ENCODE results near the gene SYNGAP1. TPM values are rescaled to one million over a fixed set of nuclear protein-coding genes. Genes with fewer than 3 reads are reported as not detected.
A peak's percentile ranks its signal among the peaks of the same experiment; 100 is the strongest.

SYNGAP1 gene
- total RNA-seq, 1 donor from 2014 or later = 32.6 TPM

DNA sequence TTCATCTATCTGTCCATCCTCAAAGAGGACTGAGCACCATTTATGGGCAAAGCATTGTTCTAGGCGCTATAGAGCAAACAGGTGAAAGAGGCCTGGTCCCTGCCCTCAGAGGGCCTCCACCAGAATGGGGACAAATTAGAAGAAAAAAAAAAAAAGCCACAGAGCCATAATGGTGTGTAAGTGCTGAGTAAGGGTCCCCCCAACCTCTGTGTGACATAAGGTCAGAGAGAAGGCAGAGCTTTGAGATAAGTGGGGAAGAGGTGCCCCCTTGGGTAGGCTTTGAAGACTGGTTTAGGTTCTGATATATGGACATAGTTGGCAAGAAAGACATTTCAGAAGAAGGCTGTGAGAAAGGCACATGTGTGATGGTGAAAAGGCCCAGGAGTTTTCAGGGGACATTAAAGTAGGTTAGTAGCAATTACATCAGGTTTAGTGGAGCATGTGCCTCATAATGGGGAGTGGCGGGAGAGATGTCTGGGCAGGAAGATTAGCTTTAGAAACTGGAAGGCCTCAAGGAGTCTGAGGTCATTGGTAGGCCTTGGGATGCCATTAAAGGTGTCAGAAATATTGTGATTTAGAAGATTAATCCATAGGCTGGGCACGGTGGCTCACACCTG lies 19.2 kb downstream of the SYNGAP1 start:
- no peak for DNase-seq (ENCODE audit: low spot score)

DNA sequence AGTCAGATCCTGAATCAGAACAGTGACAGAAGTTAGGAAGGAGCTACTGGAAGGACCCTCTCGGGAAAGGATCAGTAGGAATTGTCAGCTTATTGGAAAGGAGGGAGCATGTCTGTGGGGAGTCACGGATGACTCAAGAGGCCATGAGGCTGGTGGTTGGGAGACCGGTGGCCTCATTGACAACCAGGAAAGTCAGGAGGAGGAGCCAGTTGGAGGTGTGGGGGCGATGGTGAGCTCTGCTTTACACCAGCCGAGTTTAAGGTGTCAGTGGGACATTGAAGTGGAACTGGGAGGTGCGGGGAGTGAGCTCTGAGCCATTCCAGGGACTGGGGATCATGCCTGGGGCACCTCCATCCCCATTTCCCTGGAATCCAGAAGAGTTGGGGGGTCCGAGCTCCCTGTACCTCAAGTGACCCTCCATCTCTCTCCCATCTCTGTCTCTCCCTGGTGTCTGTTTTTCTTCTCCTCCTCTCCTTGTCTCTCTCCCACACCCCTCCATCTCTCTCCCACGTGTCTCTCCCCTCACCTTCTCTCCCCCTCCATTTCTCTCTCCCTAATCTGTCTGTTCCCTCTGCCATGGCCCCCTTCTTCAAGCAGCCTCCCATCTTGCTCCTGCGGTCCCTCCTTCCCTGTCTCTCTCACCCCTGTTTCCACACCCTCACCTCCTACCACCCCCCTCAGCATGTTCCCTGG lies 20.2 kb downstream of the SYNGAP1 start:
- DNase-seq (ENCODE audit: low spot score) = no peak

GRCh38 chr6:33440649-33441309 lies 20.9 kb downstream of the SYNGAP1 start:
- DNase-seq (ENCODE audit: low spot score) = no peak

- no peak for DNase-seq (ENCODE audit: low spot score)
Measured at GRCh38 chr6:33441457-33441856, 21.6 kb downstream of the SYNGAP1 start.

GRCh38 chr6:33442283-33442682 lies 22.4 kb downstream of the SYNGAP1 start:
- no peak for DNase-seq (ENCODE audit: low spot score)

DNA sequence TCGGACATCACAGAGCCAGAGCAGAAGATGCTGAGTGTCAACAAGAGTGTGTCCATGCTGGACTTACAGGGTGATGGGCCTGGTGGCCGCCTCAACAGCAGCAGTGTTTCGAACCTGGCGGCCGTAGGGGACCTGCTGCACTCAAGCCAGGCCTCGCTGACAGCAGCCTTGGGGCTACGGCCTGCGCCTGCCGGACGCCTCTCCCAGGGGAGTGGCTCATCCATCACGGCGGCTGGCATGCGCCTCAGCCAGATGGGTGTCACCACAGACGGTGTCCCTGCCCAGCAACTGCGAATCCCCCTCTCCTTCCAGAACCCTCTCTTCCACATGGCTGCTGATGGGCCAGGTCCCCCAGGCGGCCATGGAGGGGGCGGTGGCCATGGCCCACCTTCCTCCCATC lies 23.2 kb downstream of the SYNGAP1 start:
- no peak for DNase-seq (ENCODE audit: low spot score)

- DNase-seq (ENCODE audit: low spot score) = no peak
Measured at GRCh38 chr6:33443619-33444504, 24.0 kb downstream of the SYNGAP1 start.

DNA sequence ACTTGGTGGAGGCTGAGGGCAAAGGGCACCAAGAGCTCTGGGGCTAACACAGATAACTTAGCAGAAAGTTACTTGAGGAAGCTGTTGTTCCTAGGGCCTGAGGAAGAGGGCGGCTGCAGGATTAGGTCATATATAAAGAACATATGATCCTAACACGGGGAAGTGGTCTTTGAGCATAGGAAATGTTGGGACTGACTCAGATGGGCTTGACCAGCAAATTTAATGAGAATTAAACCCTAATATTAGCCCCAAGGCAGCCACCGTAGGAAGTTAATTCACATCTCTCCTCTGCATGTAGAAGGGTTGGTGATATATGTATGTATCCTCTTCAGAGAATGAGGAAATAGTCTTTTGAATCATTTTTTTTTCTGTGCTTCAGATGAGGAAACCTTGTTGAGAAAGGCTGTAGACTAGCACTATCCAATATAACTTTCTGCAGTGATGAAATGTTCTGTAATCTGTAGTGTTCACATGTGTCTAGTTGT lies 25.3 kb downstream of the SYNGAP1 start:
- DNase-seq (ENCODE audit: low spot score) = no peak

GRCh38 chr6:33446356-33446755 lies 26.5 kb downstream of the SYNGAP1 start:
- DNase-seq (ENCODE audit: low spot score) = no peak

- DNase-seq (ENCODE audit: low spot score) = no peak
Measured at GRCh38 chr6:33450434-33450833, 30.6 kb downstream of the SYNGAP1 start.

- DNase-seq (ENCODE audit: low spot score) = no peak
Measured at GRCh38 chr6:33451606-33452005, 31.7 kb downstream of the SYNGAP1 start.

GRCh38 chr6:33452496-33452895 lies 32.6 kb downstream of the SYNGAP1 start:
- DNase-seq (ENCODE audit: low spot score) = no peak

DNA sequence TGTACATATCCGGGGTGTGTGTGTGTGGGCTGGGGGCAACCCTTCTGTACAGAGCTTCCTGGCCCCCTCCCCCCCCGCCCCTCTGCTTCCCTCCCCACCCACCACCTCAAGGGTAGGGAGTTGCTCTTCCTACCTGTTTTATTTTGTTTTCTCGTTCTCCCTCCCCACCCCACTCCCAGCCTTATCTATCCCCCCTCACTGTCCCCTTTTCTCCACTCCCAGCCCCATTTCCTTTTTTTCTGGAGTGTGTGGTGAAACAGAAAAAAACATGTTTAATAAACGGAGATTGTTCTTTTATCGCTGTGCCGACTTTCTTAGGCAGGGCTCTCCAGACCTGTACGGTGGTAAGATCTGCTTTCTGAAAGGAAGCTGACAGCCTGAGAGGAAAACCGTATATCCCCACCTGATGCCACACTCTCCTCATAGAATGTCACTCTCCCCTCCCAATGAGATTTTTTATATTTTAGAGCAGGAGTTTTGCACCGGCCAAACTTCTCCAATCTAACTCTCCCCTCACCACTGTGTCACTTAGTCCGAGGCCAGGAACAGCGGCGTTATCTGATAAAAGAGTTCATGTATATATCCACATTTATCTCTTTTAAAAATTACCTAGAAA lies 33.6 kb downstream of the SYNGAP1 start:
- DNase-seq (ENCODE audit: low spot score) = no peak

GRCh38 chr6:33454009-33454946 lies 34.4 kb downstream of the SYNGAP1 start, which contains the start of gene ZBTB9:
Gene ZBTB9, plus strand, starts transcription at chr6:33454576. Its CDS starts 525 bp downstream, at chr6:33455101.
- peak; percentile 97 for DNase-seq (ENCODE audit: low spot score)

GRCh38 chr6:33455051-33455450 lies 35.2 kb downstream of the SYNGAP1 start:
- no peak for DNase-seq (ENCODE audit: low spot score)

GRCh38 chr6:33456156-33456555 lies 36.3 kb downstream of the SYNGAP1 start:
- no peak for DNase-seq (ENCODE audit: low spot score)

- no peak for DNase-seq (ENCODE audit: low spot score)
Measured at GRCh38 chr6:33458676-33459075, 38.8 kb downstream of the SYNGAP1 start.

DNA sequence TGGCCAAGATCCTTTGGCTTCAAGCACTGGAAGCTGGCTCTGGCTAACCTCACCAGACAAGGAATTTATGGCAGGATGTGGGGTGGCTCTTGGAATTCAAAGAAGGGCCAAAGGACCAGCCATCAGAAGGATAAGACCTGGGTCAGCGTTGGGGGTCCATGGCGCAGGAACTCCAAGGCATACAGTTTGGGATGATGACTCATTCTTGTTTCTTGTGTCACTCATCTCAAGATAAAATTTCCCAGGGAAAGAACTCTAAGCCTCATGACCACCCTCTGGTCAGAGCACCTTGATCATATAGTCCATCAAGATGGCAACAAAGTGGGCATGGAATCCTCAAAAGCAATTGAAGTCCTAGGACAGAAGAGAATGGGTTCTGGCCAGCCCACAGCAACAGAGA lies 39.4 kb downstream of the SYNGAP1 start:
- DNase-seq (ENCODE audit: low spot score) = no peak

GRCh38 chr6:33466075-33466735 lies 46.3 kb downstream of the SYNGAP1 start:
- DNase-seq (ENCODE audit: low spot score) = no peak

GRCh38 chr6:33467091-33467490 lies 47.2 kb downstream of the SYNGAP1 start:
- DNase-seq (ENCODE audit: low spot score) = no peak

All from ureter (tissue), 1 donor.